NK-92 treated with Interleukin-12 subunit alpha and Interleukin-12 subunit beta, amount 100 ng/mL, for 24 hours (cell line): ENCODE results near the gene OR14K1.
"Not testable (repeated sequence)": the region's sequence is repeated elsewhere in the genome, so short reads cannot be mapped to it uniquely, and the experiment has no call there.

ENCODE experiments used
- DNase-seq: peaks from one replicate; lab custom pipeline; 2025; lab: John Stamatoyannopoulos, UW

OR14K1 gene

GRCh38 chr1:247738315-247738714, at the start of gene OR14K1:
Gene OR14K1, plus strand, starts transcription at chr1:247738615. Its CDS starts 0 bp downstream, at chr1:247738615.
- DNase-seq, result no peak

GRCh38 chr1:247701338-247701737, 37.1 kb upstream of the OR14K1 start:
- DNase-seq, result no peak

GRCh38 chr1:247710681-247711080, 27.7 kb upstream of the OR14K1 start:
- not testable (repeated sequence) for DNase-seq

- no peak for DNase-seq
Observed at GRCh38 chr1:247713753-247714152, 24.7 kb upstream of the OR14K1 start.

- no peak for DNase-seq
Observed at GRCh38 chr1:247716546-247716945, 21.9 kb upstream of the OR14K1 start, which contains the start of gene OR6F1. Gene OR6F1, minus strand, starts transcription at chr1:247716646. Its CDS starts 3,891 bp downstream, at chr1:247712755.

- DNase-seq, result no peak
Observed at GRCh38 chr1:247721222-247721621, 17.2 kb upstream of the OR14K1 start.

- no peak for DNase-seq
Observed at GRCh38 chr1:247740721-247741120, 2.3 kb downstream of the OR14K1 start.

- no peak for DNase-seq
Observed at GRCh38 chr1:247741756-247742155, 3.3 kb downstream of the OR14K1 start.

GRCh38 chr1:247742215-247742760, 3.9 kb downstream of the OR14K1 start:
- DNase-seq, result not testable (repeated sequence)

- DNase-seq, result no peak
Observed at GRCh38 chr1:247746391-247746935, 8.0 kb downstream of the OR14K1 start.

- DNase-seq, result no peak
Observed at GRCh38 chr1:247747616-247748015, 9.2 kb downstream of the OR14K1 start.

GRCh38 chr1:247748041-247748440, 9.6 kb downstream of the OR14K1 start, which contains the start of gene OR14A2:
Gene OR14A2, minus strand, starts transcription at chr1:247748141.
- no peak for DNase-seq

- DNase-seq, result no peak
Observed at GRCh38 chr1:247749870-247750269, 11.5 kb downstream of the OR14K1 start.

GRCh38 chr1:247754311-247754710, 15.9 kb downstream of the OR14K1 start:
- not testable (repeated sequence) for DNase-seq

- no peak for DNase-seq
Observed at GRCh38 chr1:247760456-247760855, 22.0 kb downstream of the OR14K1 start, which contains the start of gene OR1C1. Gene OR1C1, minus strand, starts transcription at chr1:247760556. Its CDS starts 2,150 bp downstream, at chr1:247758406.

- DNase-seq, result no peak
Observed at GRCh38 chr1:247769603-247770002, 31.2 kb downstream of the OR14K1 start.
